Activated T-helper 1 cell treated with anti-CD3 and anti-CD28 coated beads, Interleukin-12 subunit alpha, Interleukin-12 subunit beta, Interleukin-2, Interleukin-4 antibody, amounts not matched to agents 30 ng/mL and 10 ng/mL and 1 ng/mL, durations not matched to agents 14 hours and 24 hours and 36 hours (primary cell): ENCODE measurements around the gene NKX3-2. TPM values are rescaled to one million over a fixed set of nuclear protein-coding genes. Genes with fewer than 3 reads are reported as not detected.

Source experiments
- DNase-seq: peaks from one replicate; pipeline ENCODE4 v3.0.0; 2021; ENCODE audit warnings: low spot score
- H3K27ac Mint-ChIP-seq: one replicate; pipeline ENCODE4 v1.8.0; 2021; ENCODE audit warnings: mild to moderate bottlenecking, mixed read lengths
- H3K27me3 Mint-ChIP-seq: one replicate; pipeline ENCODE4 v1.8.0; 2022; ENCODE audit warnings: mild to moderate bottlenecking, moderate library complexity, mixed read lengths; ENCODE audit not compliant: insufficient read depth
- H3K36me3 Mint-ChIP-seq: one replicate; pipeline ENCODE4 v1.8.0; 2021; ENCODE audit warnings: low read depth, mixed read lengths
- H3K4me1 Mint-ChIP-seq: one replicate; pipeline ENCODE4 v1.8.0; 2021; ENCODE audit warnings: low read depth, mixed read lengths
- H3K4me3 Mint-ChIP-seq: one replicate; pipeline ENCODE4 v1.8.0; 2021; ENCODE audit warnings: mild to moderate bottlenecking, moderate library complexity, mixed read lengths
- H3K9me3 Mint-ChIP-seq: one replicate; pipeline ENCODE4 v1.8.0; 2021; ENCODE audit warnings: mixed read lengths
- intact Hi-C: fragments of 100-400 bp; cut with micrococcal nuclease; formaldehyde crosslinking; loops from one replicate; pipeline ENCODE4 v1.15.1; 2024
- total RNA-seq: library from RNA; stranded (reverse); gene quantifications from 2 replicates; pipeline ENCODE4 v1.2.3, GENCODE V29; 2022

The NKX3-2 gene
- total RNA-seq, 1 donor from 2014 or later: not detected

DNA sequence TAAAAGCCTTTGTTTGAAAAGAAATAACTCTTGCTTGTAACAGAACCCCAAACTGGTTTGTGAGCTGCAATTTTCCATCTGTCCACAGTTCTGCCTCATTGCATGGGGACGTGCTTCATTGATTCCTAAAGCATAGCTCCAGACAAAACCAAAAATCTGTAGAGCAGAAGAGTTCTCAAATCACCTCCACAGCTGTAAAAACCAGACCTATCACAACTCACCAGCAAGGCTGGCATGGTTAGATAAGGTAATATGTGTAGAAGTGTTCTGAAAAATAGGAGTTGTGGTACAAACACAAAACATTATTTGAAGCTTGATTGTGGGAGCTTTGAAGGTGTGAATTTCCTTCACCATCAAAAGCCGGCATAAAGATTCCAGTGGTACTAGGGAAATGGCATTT is 47.7 kb downstream of the NKX3-2 start:
- no peaks in the 10 kb centered on the region for H3K4me1 Mint-ChIP-seq
- H3K27ac Mint-ChIP-seq: no peak overlapping the region
- intact Hi-C loops: no loop called here
- no peak for DNase-seq
- no peaks in the 10 kb centered on the region for H3K36me3 Mint-ChIP-seq
- H3K9me3 Mint-ChIP-seq: no peaks in the 10 kb centered on the region
- peaks cover 29% of the 10 kb centered on the region for H3K27me3 Mint-ChIP-seq
- no peak overlapping the region for H3K4me3 Mint-ChIP-seq

- Mint-ChIP-seq H3K4me3 (no peak overlapping the region), H3K27ac (no peak overlapping the region), H3K27me3 (peaks cover 33% of the 10 kb centered on the region), H3K36me3 (no peaks in the 10 kb centered on the region), H3K9me3 (no peaks in the 10 kb centered on the region), H3K4me1 (no peaks in the 10 kb centered on the region)
- intact Hi-C loops: no loop called here
- no peak for DNase-seq
These were observed 48.6 kb downstream of the NKX3-2 start for GRCh38 chr4:13495753-13496152.

DNA sequence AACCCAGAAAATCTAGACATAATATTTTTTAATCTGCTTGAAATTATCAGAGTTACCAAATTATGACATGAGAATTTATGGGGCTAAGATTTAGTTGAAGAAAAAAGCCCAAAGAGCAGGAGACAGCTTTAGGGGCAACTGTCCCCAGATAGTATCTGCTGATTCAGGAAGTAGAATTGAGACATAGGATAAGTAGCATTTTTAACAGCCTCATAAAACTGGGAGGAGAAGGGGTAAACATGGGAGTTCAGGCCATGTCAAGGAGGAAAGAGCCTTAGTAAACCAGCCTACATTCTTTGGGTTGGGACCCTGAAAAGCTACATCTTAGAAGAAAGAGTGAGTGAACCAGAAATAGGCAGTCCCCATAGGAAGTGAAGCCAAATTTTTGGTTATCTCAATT is 50.5 kb downstream of the NKX3-2 start:
- no peaks in the 10 kb centered on the region for H3K4me1 Mint-ChIP-seq
- no peaks in the 10 kb centered on the region for H3K9me3 Mint-ChIP-seq
- no peak for DNase-seq
- no peak overlapping the region for H3K4me3 Mint-ChIP-seq
- intact Hi-C loops: no loop called here
- H3K36me3 Mint-ChIP-seq: no peaks in the 10 kb centered on the region
- H3K27me3 Mint-ChIP-seq: peaks cover 30% of the 10 kb centered on the region
- no peak overlapping the region for H3K27ac Mint-ChIP-seq

GRCh38 chr4:13492747-13493146 is 51.6 kb downstream of the NKX3-2 start:
- no peaks in the 10 kb centered on the region for H3K4me1 Mint-ChIP-seq
- no peak overlapping the region for H3K27ac Mint-ChIP-seq
- H3K4me3 Mint-ChIP-seq: no peak overlapping the region
- peaks cover 23% of the 10 kb centered on the region for H3K27me3 Mint-ChIP-seq
- no peaks in the 10 kb centered on the region for H3K36me3 Mint-ChIP-seq
- no peak for DNase-seq
- H3K9me3 Mint-ChIP-seq: no peaks in the 10 kb centered on the region
- intact Hi-C loops: no loop called here

Other genes starting within 250 kb of the NKX3-2 start
- gene RAB28, start 60.2 kb downstream of the NKX3-2 start, total RNA-seq: 19.3 and 22.2 TPM in 2 replicates
- 40.1 and 40.4 TPM in 2 replicates for gene BOD1L1, start 83.2 kb upstream of the NKX3-2 start, total RNA-seq